ENCODE measurements around the gene HOATZ.

HOATZ gene

DNA sequence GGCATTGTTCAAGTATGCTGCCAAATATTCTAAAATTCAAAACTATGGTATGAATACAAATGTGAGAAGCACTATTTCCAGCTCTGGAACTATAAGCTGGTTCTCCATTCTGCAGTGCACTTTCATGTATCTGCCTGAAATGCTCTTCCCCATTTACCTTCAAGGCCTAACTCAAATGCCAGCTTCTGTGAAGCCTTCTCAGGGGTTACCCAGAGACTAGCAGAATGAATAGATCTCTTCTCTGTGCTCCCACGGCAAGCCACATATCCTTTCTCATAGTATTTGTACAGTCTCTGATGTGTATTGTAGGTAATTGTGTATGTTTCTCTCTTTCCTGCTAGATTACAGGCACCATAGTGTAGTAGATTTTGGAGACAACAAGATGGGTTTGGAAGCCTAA, 4.1 kb downstream of the HOATZ start:
- H3K4me3 ChIP-seq (ENCODE audit: low read depth in 1 of 2, low read length in 2 of 2): no peak overlapping the region
- H3K27ac ChIP-seq (ENCODE audit: low read depth, low read length): no peak overlapping the region
- no peaks in the 10 kb centered on the region for H3K36me3 ChIP-seq (ENCODE audit: control insufficient read depth in 1 of 2, insufficient read depth in 2 of 2, low read length in 2 of 2)
- peaks cover 4 to 12% of the 10 kb centered on the region in 2 donors for H3K27me3 ChIP-seq (ENCODE audit: control insufficient read depth in 1 of 2, insufficient read depth in 2 of 2, low read length in 2 of 2)
- no peaks in the 10 kb centered on the region for H3K4me1 ChIP-seq (ENCODE audit: control insufficient read depth in 1 of 2, insufficient read depth in 2 of 2, low read length in 2 of 2)
- no peak overlapping the region for H3K9ac ChIP-seq (ENCODE audit: low read depth in 1 of 2, low read length in 2 of 2)
- H3K9me3 ChIP-seq (ENCODE audit: control insufficient read depth in 1 of 2, low read length in 2 of 2): no peaks in the 10 kb centered on the region

DNA sequence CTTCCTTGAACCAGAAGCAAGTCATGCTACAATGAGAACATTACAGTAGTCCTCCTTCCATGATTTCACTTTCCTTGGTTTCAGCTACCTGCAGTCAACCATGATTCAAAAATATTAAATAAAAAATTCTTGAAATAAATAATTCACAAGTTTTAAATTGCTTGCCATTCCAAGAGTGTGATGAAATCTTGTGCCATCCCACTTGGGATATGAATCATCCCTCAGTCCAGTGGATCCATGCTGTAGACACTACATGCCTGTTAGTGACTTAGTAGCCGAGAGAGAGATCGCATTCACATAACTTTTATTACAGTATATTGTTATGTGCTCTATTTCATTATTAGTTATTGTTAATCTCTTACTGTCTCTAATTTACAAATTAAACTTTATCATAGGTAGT, 6.0 kb downstream of the HOATZ start:
- Histone ChIP-seq H3K27me3 (ENCODE audit: control insufficient read depth in 1 of 2, insufficient read depth in 2 of 2, low read length in 2 of 2) (peaks cover 0 to 4% of the 10 kb centered on the region in 2 donors), H3K4me3 (ENCODE audit: low read depth in 1 of 2, low read length in 2 of 2) (no peak overlapping the region), H3K36me3 (ENCODE audit: control insufficient read depth in 1 of 2, insufficient read depth in 2 of 2, low read length in 2 of 2) (no peaks in the 10 kb centered on the region), H3K9me3 (ENCODE audit: control insufficient read depth in 1 of 2, low read length in 2 of 2) (no peaks in the 10 kb centered on the region), H3K27ac (ENCODE audit: low read depth, low read length) (no peak overlapping the region), H3K4me1 (ENCODE audit: control insufficient read depth in 1 of 2, insufficient read depth in 2 of 2, low read length in 2 of 2) (no peaks in the 10 kb centered on the region), H3K9ac (ENCODE audit: low read depth in 1 of 2, low read length in 2 of 2) (no peak overlapping the region)

DNA sequence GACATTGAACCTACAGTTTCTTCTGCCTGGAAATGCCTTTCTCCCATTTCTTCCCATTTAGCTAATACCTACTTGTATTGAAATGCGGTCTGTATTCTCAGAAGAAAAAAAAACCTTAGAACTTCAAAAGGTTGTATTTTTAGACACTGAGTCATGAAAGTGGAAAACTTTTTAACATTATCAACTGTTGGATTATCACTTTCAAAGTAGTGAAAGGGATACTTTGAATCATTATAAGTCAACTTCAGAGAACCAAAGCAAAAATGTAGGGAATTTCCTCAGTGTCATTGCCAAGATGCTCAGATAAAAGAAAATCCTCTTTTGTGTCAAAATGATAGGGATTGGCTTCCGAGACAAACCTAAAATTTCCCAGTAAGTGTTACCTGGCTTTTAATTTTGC, 6.6 kb downstream of the HOATZ start:
- Histone ChIP-seq H3K27me3 (ENCODE audit: control insufficient read depth in 1 of 2, insufficient read depth in 2 of 2, low read length in 2 of 2) (peaks cover 0 to 4% of the 10 kb centered on the region in 2 donors), H3K36me3 (ENCODE audit: control insufficient read depth in 1 of 2, insufficient read depth in 2 of 2, low read length in 2 of 2) (no peaks in the 10 kb centered on the region), H3K4me3 (ENCODE audit: low read depth in 1 of 2, low read length in 2 of 2) (no peak overlapping the region), H3K4me1 (ENCODE audit: control insufficient read depth in 1 of 2, insufficient read depth in 2 of 2, low read length in 2 of 2) (no peaks in the 10 kb centered on the region), H3K9me3 (ENCODE audit: control insufficient read depth in 1 of 2, low read length in 2 of 2) (no peaks in the 10 kb centered on the region), H3K9ac (ENCODE audit: low read depth in 1 of 2, low read length in 2 of 2) (no peak overlapping the region), H3K27ac (ENCODE audit: low read depth, low read length) (no peak overlapping the region)

DNA sequence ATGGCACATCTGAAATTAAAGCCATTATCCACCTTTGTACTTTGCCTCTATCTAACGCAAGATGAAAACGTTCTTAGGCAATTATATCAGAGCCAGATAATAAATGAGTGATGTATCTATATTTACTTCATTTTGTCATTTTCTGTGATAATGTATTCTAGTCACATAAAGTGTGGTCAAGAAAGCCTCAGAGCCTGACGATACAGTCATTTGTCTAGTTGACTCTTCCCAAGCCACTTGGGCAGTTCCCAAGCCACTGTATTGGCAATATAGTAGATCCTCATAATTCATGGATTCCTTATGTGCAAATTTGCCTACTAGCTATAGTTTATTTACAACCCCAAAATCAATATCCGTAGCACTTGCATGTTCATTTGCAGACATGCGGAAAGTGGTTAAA, 7.8 kb downstream of the HOATZ start:
- no peak overlapping the region for H3K4me3 ChIP-seq (ENCODE audit: low read depth in 1 of 2, low read length in 2 of 2)
- no peaks in the 10 kb centered on the region for H3K36me3 ChIP-seq (ENCODE audit: control insufficient read depth in 1 of 2, insufficient read depth in 2 of 2, low read length in 2 of 2)
- peaks cover 0 to 4% of the 10 kb centered on the region in 2 donors for H3K27me3 ChIP-seq (ENCODE audit: control insufficient read depth in 1 of 2, insufficient read depth in 2 of 2, low read length in 2 of 2)
- no peaks in the 10 kb centered on the region for H3K4me1 ChIP-seq (ENCODE audit: control insufficient read depth in 1 of 2, insufficient read depth in 2 of 2, low read length in 2 of 2)
- no peak overlapping the region for H3K9ac ChIP-seq (ENCODE audit: low read depth in 1 of 2, low read length in 2 of 2)
- no peaks in the 10 kb centered on the region for H3K9me3 ChIP-seq (ENCODE audit: control insufficient read depth in 1 of 2, low read length in 2 of 2)
- no peak overlapping the region for H3K27ac ChIP-seq (ENCODE audit: low read depth, low read length)

DNA sequence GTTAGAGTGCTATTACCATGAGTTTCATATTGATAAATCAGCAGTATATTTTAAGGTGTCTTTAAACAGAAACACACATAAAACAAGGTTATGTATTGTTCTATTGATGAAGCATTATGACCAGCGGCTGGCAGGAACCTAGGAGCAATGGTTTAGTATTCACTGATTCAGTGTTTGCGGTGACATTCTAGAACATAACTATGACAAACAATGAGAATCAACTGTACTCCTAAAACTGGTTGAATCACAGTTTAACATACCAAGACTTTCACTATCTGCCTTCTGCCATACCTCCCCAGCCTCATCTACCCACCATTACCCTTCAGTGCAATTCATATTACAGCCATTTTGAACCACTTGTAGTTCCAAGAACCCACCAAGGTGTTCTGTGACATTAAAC, 8.8 kb downstream of the HOATZ start:
- Histone ChIP-seq H3K4me3 (ENCODE audit: low read depth in 1 of 2, low read length in 2 of 2) (no peak overlapping the region), H3K9ac (ENCODE audit: low read depth in 1 of 2, low read length in 2 of 2) (no peak overlapping the region), H3K27ac (ENCODE audit: low read depth, low read length) (no peak overlapping the region), H3K4me1 (ENCODE audit: control insufficient read depth in 1 of 2, insufficient read depth in 2 of 2, low read length in 2 of 2) (no peaks in the 10 kb centered on the region), H3K36me3 (ENCODE audit: control insufficient read depth in 1 of 2, insufficient read depth in 2 of 2, low read length in 2 of 2) (no peaks in the 10 kb centered on the region), H3K9me3 (ENCODE audit: control insufficient read depth in 1 of 2, low read length in 2 of 2) (no peaks in the 10 kb centered on the region), H3K27me3 (ENCODE audit: control insufficient read depth in 1 of 2, insufficient read depth in 2 of 2, low read length in 2 of 2) (peaks cover 0 to 4% of the 10 kb centered on the region in 2 donors)

DNA sequence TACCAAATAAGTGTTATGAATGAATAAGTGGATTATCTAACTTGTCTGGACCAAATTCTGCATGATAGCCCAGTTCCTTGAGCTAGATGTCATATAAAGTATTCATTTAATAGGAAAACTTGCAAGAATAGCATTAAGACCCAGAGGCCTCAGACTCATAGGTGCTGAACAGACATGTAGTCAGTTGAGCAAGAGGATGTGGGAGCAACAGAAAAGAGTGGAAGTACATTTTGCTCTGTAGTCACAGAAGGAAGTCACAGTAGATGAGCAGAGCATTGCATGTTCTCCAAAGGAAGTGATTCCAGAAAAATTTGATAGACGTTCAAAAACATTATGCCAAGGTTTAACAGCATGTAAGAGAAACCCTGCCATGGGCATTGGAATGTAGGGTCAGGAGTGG, 9.5 kb downstream of the HOATZ start:
- no peaks in the 10 kb centered on the region for H3K9me3 ChIP-seq (ENCODE audit: control insufficient read depth in 1 of 2, low read length in 2 of 2)
- no peaks in the 10 kb centered on the region for H3K36me3 ChIP-seq (ENCODE audit: control insufficient read depth in 1 of 2, insufficient read depth in 2 of 2, low read length in 2 of 2)
- no peaks in the 10 kb centered on the region for H3K4me1 ChIP-seq (ENCODE audit: control insufficient read depth in 1 of 2, insufficient read depth in 2 of 2, low read length in 2 of 2)
- no peak overlapping the region for H3K4me3 ChIP-seq (ENCODE audit: low read depth in 1 of 2, low read length in 2 of 2)
- no peak overlapping the region for H3K9ac ChIP-seq (ENCODE audit: low read depth in 1 of 2, low read length in 2 of 2)
- no peak overlapping the region for H3K27ac ChIP-seq (ENCODE audit: low read depth, low read length)
- H3K27me3 ChIP-seq (ENCODE audit: control insufficient read depth in 1 of 2, insufficient read depth in 2 of 2, low read length in 2 of 2): peaks cover 0 to 4% of the 10 kb centered on the region in 2 donors

DNA sequence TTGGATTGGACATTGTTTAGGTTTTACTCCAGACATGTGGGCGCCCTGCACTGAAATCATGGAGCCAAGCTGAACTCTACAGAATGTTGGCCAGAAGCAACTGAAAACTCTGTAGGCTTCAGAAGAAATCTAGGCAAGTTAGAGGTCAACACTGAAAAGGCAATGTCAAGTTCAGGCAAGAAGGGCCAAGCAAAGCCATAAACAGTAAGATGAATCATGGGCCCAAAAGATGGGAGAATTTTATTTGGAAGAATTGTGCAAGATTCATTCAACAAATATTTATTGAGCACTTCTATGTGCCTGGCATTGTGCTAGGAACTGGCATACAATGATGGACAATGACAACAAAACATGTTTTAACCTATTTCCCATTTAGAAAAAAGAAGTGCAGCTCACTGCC, 10.9 kb downstream of the HOATZ start:
- Histone ChIP-seq H3K27me3 (ENCODE audit: control insufficient read depth in 1 of 2, insufficient read depth in 2 of 2, low read length in 2 of 2) (peaks cover 0 to 4% of the 10 kb centered on the region in 2 donors), H3K27ac (ENCODE audit: low read depth, low read length) (no peak overlapping the region), H3K9me3 (ENCODE audit: control insufficient read depth in 1 of 2, low read length in 2 of 2) (no peaks in the 10 kb centered on the region), H3K9ac (ENCODE audit: low read depth in 1 of 2, low read length in 2 of 2) (no peak overlapping the region), H3K36me3 (ENCODE audit: control insufficient read depth in 1 of 2, insufficient read depth in 2 of 2, low read length in 2 of 2) (no peaks in the 10 kb centered on the region), H3K4me3 (ENCODE audit: low read depth in 1 of 2, low read length in 2 of 2) (no peak overlapping the region), H3K4me1 (ENCODE audit: control insufficient read depth in 1 of 2, insufficient read depth in 2 of 2, low read length in 2 of 2) (no peaks in the 10 kb centered on the region)

DNA sequence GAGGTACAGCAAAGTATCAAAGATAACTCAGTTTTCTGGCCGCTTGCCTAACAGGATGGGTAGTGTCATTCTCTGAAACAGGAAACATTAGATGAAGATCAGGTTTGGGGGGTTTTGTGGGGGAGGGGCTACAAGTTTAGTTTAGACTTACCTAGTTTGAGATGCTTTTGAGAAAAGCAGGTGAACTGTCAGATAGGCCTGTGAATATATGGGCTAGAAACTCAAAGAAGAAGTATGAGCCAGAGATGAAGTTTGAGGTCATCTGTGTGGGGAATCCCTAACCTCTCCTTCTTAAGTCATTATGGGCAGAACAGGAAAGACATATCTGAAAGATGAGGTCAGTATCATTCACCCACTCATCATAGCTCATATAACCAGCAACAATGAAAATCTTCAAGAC, 11.9 kb downstream of the HOATZ start:
- H3K9me3 ChIP-seq (ENCODE audit: control insufficient read depth in 1 of 2, low read length in 2 of 2): no peaks in the 10 kb centered on the region
- peaks cover 0 to 4% of the 10 kb centered on the region in 2 donors for H3K27me3 ChIP-seq (ENCODE audit: control insufficient read depth in 1 of 2, insufficient read depth in 2 of 2, low read length in 2 of 2)
- no peak overlapping the region for H3K9ac ChIP-seq (ENCODE audit: low read depth in 1 of 2, low read length in 2 of 2)
- H3K27ac ChIP-seq (ENCODE audit: low read depth, low read length): no peak overlapping the region
- H3K4me3 ChIP-seq (ENCODE audit: low read depth in 1 of 2, low read length in 2 of 2): no peak overlapping the region
- no peaks in the 10 kb centered on the region for H3K4me1 ChIP-seq (ENCODE audit: control insufficient read depth in 1 of 2, insufficient read depth in 2 of 2, low read length in 2 of 2)
- no peaks in the 10 kb centered on the region for H3K36me3 ChIP-seq (ENCODE audit: control insufficient read depth in 1 of 2, insufficient read depth in 2 of 2, low read length in 2 of 2)

DNA sequence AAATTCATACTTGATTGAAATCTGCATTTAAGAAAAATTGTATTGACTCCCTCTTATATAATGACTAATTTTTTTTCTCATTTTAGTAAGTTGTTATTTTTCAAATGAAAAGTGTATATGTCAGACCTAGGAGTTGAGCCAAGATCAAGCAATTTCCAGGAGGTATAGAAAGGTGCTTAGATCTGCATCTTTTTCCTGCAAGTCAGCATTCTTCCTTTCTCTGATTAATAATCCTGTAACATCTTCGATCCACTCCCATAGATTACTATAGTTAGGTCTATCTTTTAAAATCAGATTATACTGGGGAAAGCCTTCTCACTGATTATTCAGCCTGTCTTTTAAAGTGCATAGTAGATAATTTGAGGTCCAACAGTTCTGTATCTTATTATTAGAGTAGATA, 12.7 kb downstream of the HOATZ start:
- Histone ChIP-seq H3K4me1 (ENCODE audit: control insufficient read depth in 1 of 2, insufficient read depth in 2 of 2, low read length in 2 of 2) (no peaks in the 10 kb centered on the region), H3K27me3 (ENCODE audit: control insufficient read depth in 1 of 2, insufficient read depth in 2 of 2, low read length in 2 of 2) (no peaks in the 10 kb centered on the region), H3K9ac (ENCODE audit: low read depth in 1 of 2, low read length in 2 of 2) (no peak overlapping the region), H3K36me3 (ENCODE audit: control insufficient read depth in 1 of 2, insufficient read depth in 2 of 2, low read length in 2 of 2) (no peaks in the 10 kb centered on the region), H3K9me3 (ENCODE audit: control insufficient read depth in 1 of 2, low read length in 2 of 2) (no peaks in the 10 kb centered on the region), H3K4me3 (ENCODE audit: low read depth in 1 of 2, low read length in 2 of 2) (no peak overlapping the region), H3K27ac (ENCODE audit: low read depth, low read length) (no peak overlapping the region)

DNA sequence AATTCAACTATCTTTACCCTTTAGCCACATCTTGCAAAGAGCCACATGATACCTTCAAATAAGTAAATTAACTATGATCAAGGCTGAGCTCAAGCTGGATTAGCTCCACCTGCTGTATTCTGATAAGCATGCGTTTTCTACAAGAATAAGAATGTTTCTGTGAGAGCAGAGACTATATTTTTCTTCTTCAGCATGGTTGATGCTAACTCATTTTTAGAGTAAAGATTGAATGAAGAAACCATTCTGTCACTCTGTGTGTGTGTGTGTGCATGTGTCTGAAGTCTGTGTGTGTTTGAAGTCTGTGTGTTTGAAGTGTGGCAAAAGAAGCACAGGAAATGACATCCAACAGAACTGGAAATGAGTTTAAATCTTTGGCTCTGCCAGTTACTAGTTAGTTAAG, 14.0 kb downstream of the HOATZ start:
- no peak overlapping the region for H3K9ac ChIP-seq (ENCODE audit: low read depth in 1 of 2, low read length in 2 of 2)
- peaks cover 0 to under 1% of the 10 kb centered on the region in 2 donors for H3K27me3 ChIP-seq (ENCODE audit: control insufficient read depth in 1 of 2, insufficient read depth in 2 of 2, low read length in 2 of 2)
- H3K36me3 ChIP-seq (ENCODE audit: control insufficient read depth in 1 of 2, insufficient read depth in 2 of 2, low read length in 2 of 2): no peaks in the 10 kb centered on the region
- H3K9me3 ChIP-seq (ENCODE audit: control insufficient read depth in 1 of 2, low read length in 2 of 2): no peaks in the 10 kb centered on the region
- no peak overlapping the region for H3K4me3 ChIP-seq (ENCODE audit: low read depth in 1 of 2, low read length in 2 of 2)
- H3K27ac ChIP-seq (ENCODE audit: low read depth, low read length): no peak overlapping the region
- H3K4me1 ChIP-seq (ENCODE audit: control insufficient read depth in 1 of 2, insufficient read depth in 2 of 2, low read length in 2 of 2): no peaks in the 10 kb centered on the region

DNA sequence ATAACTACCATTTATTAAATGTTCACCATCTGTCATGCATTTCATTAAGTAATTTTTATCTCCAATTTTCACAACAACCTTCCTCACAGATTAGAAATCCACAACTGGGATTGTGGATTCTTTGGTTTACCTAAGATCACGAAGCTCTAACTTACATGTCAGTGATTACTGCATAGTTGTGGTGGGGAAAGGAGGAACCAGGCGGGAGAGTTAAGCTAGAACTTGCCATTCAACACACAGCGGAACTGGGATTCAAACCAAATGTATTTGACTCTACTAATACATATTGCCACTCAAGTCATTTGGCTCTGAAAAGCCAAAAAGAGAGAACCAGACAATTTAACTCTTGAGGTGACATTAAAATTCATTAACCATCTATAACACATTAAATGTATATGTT, 15.5 kb downstream of the HOATZ start:
- Histone ChIP-seq H3K27me3 (ENCODE audit: control insufficient read depth in 1 of 2, insufficient read depth in 2 of 2, low read length in 2 of 2) (peaks cover 0 to 11% of the 10 kb centered on the region in 2 donors), H3K36me3 (ENCODE audit: control insufficient read depth in 1 of 2, insufficient read depth in 2 of 2, low read length in 2 of 2) (no peaks in the 10 kb centered on the region), H3K4me1 (ENCODE audit: control insufficient read depth in 1 of 2, insufficient read depth in 2 of 2, low read length in 2 of 2) (no peaks in the 10 kb centered on the region), H3K27ac (ENCODE audit: low read depth, low read length) (no peak overlapping the region), H3K9me3 (ENCODE audit: control insufficient read depth in 1 of 2, low read length in 2 of 2) (no peaks in the 10 kb centered on the region), H3K9ac (ENCODE audit: low read depth in 1 of 2, low read length in 2 of 2) (no peak overlapping the region), H3K4me3 (ENCODE audit: low read depth in 1 of 2, low read length in 2 of 2) (no peak overlapping the region)
